Loucy (cell line): ENCODE measurements around the gene BTBD6.

Experiments
- CTCF ChIP-seq: fragments of 200-600 bp; sonication (generic); conservative IDR thresholded peaks from 2 replicates; pipeline ENCODE4 v1.5.1; 2014; ENCODE audit warnings: mild to moderate bottlenecking, antibody characterized with exemption, low read length
- EZH2phosphoT487 ChIP-seq: fragments of 200-600 bp; IDR thresholded peaks from 2 replicates; pipeline ENCODE4 v1.6.1; 2018; ENCODE audit warnings: antibody characterized with exemption, mild to moderate bottlenecking, moderate library complexity, borderline replicate concordance

GRCh38 chr14:105213361-105213760 lies 35.0 kb upstream of the BTBD6 start:
- TF ChIP-seq CTCF = no peak
- no peak for TF ChIP-seq EZH2phosphoT487
